ENCODE data around the gene THAP7.

THAP7 gene

DNA sequence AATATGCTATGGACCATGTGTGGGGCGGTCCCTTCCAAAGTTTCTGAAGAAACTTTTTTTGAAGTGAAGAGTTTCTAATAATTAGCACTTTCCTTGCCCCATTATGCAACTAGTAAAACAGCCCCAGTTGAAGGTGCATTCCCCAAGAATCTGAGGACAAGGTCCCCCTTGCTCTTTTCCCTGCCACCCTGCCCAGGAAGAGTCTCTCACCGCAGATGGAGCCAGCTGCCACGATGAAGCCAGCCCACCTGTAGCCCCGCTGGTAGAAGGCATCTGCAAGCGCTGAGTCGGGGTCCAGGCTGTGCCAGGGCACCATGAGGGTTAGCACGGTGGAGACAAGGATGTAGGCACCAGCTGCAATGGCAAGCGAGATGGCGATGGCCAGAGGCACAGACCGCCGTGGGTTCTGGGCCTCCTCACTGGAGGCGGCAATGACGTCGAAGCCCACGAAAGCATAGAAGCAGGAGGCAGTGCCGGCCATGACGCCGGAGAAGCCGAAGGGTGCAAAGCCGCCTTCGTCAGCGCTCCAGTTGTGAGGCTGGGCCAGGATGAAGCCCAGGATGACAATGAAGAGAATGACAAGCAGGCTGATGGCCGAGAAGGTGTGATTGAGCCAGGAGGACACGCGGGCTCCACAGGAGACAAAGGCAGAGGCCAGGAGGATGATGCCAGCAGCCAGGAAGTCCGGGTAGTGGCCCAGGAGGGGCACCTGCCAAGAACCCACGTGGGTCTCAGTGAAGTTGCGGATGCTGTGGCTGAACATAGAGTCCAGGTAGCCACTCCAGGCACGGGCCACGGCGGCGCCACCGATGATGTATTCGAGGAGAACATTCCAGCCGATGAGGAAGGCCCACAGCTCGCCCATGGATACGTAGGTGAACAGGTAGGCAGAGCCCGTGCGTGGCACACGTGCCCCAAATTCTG lies 29.0 kb upstream of the THAP7 start:
- no peak for DNase-seq

GRCh38 chr22:21030032-21030431 lies 28.1 kb upstream of the THAP7 start:
- no peak for DNase-seq

GRCh38 chr22:21029486-21030025 lies 27.6 kb upstream of the THAP7 start:
- DNase-seq: no peak

DNA sequence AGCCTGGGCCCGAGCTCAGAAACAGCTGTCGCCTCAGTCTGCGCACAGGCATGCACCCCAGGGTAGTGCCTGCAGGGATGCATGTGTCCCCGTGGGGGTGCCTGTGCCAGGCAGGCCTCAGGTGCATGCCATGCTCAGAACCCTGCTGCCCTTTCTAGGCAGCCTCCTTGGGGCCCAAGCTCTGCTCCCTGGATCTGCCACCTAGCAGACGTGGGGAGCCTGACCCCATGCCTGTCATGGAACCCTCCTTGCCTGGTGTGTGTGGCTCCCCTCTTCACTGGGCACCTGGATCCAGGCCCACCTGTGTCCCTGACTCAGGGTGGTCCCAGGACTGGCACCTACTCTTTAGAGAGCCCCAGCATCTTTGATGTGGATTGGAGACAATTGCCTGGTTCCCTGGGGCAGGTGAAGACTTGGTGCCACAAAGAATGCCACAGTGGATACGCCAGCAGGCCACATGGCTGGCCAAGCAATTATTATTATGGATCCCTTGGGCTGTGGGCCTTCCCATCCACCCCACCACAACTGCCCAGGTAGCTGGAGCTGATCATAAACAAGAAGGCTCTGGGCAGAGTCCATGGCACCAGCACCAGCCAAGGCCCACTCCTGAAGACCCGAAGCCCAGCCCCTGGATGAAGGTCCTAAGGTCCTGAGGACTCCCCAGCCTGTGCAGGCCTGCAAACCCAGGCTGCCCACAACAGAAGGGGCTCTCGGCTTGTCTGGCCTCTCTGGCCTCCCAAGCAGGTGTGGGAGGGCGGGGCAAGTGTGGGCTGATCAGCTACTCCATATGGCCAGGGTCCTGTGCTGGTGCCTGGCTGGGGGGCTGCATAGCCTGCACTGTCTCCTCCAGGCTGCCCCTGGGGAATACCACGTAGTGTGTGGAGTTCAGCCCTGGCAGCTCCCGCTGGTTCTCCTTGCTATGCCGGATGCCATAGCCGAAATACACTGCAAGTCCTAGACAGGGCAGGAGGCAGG lies 26.6 kb upstream of the THAP7 start:
- DNase-seq: no peak

DNA sequence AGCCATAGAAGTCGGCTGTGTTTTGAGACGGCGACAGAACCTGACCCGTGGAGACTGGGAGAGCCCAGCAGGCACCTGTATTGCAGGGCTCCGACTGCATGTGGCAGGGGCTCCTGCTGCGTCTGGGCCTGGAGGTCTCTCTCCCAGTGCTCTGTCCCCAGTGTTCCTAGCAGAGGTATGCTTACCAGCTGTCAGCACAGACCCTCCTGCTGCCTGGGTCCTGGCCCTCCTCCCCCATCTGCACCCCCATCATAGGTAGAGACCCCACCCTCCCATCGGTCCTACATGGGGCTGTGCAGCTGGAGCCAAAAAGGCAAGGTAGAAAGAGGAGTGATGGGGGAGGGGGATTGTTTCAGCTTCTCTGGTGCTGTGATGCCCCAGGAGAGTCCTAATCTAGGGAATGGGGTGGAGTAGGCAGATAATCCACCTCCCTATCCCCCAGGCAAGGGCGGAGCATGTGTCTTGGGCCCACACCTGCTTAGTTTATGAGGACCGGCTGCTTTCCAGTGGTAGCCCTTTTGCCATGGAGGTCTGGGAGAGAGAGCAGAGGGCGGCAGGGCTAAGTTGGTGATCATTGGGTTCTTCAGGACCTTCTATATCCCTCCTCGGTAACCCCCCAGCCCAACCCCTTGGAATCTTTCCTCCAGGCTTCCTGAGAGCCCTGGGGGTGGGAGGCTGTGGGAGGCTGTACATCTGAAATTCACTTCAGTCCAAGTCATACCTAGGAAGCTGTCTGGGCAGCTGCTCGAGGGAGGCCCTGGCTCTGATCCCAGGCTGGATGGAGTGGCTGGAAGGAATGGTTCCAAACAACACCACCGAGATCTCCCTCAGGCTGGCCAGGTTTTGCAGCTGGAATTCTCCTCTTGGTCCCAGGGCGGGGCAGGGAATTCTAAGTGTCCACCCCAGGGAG lies 25.1 kb upstream of the THAP7 start:
- DNase-seq: no peak

DNA sequence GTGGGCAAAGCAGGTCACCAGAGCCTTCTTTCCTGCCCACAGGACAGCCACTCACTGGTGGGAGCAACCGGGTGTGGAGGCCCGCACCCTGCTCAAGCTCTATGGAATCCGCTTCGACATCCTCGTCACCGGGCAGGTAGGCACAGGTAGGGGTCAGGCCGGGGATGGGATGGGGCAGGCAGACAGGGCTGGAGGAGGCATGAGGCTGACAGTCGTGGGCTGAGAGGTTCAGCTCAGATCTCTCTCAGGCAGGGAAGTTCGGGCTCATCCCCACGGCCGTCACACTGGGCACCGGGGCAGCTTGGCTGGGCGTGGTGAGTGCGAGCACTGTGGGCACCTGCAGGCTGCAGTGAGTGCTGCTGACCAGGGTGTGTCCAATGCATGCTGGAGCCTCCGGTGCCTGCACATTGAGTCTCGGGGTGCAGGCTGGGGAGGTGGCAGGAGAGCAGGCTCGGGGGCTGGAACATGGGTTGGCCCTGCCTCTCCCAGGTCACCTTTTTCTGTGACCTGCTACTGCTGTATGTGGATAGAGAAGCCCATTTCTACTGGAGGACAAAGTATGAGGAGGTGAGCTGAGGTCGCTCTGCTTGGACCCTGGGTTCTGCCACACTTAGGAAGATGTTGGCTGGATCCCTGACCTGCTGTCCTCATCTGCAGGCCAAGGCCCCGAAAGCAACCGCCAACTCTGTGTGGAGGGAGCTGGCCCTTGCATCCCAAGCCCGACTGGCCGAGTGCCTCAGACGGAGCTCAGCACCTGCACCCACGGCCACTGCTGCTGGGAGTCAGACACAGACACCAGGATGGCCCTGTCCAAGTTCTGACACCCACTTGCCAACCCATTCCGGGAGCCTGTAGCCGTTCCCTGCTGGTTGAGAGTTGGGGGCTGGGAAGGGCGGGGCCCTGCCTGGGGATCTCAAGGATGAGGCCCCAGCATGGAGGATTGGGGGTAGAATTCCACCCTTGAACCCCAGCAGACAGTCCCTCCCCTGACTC lies 24.1 kb upstream of the THAP7 start:
- no peak for DNase-seq

DNA sequence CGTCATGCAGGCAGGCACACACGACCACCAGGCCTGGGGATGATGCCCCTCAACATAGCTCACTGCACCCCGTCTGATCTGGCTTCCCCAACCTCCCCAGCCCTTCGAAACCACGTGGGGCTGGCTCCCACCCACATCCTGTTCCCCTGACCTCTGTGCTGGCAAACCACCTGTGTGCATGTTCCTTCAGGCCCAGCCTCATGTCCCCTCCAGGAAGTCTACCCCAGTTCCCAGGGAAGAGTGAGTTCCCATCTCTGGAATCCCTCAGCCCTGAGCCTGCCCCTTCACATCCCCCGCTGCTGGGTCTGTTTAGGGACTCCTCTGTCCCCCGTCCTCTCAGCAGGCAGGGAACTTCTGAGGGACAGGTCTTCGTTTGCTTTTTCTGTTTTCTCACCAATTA lies 23.3 kb upstream of the THAP7 start:
- no peak for DNase-seq

DNA sequence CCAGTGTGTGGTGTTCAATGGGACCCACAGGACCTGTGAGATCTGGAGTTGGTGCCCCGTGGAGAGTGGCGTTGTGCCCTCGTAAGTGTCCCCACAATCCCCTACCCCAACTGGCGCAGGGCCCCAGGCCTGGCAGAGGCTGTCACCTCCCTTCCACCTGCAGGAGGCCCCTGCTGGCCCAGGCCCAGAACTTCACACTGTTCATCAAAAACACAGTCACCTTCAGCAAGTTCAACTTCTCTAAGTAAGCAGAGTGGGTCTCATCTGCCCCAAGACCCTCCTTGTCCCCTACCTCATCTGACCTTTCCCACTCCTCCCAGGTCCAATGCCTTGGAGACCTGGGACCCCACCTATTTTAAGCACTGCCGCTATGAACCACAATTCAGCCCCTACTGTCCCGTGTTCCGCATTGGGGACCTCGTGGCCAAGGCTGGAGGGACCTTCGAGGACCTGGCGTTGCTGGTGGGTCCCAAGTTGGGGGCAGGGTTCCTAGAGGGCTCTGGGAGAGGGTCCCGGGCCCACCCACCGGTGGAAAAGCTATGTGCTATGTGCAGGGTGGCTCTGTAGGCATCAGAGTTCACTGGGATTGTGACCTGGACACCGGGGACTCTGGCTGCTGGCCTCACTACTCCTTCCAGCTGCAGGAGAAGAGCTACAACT lies 21.2 kb upstream of the THAP7 start:
- no peak for DNase-seq

DNA sequence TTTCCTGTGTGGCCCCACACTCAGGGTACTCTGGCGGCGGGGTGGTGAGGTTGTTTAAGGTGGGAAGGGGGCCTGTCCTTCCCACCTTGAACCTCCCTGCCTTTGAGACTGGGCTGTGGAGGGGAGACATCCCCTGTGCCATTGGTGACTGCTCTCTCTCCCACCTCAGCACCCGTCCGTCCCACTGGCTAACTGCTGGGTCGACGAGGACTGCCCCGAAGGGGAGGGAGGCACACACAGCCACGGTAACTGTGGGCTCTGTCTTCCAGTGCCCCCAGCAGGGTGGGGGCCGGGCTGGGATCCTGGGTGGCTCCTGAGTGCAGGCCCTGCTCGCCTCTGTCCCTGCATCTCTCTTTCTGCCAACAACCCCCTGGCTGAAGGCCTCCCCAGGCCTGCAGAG lies 20.6 kb upstream of the THAP7 start:
- DNase-seq: no peak

DNA sequence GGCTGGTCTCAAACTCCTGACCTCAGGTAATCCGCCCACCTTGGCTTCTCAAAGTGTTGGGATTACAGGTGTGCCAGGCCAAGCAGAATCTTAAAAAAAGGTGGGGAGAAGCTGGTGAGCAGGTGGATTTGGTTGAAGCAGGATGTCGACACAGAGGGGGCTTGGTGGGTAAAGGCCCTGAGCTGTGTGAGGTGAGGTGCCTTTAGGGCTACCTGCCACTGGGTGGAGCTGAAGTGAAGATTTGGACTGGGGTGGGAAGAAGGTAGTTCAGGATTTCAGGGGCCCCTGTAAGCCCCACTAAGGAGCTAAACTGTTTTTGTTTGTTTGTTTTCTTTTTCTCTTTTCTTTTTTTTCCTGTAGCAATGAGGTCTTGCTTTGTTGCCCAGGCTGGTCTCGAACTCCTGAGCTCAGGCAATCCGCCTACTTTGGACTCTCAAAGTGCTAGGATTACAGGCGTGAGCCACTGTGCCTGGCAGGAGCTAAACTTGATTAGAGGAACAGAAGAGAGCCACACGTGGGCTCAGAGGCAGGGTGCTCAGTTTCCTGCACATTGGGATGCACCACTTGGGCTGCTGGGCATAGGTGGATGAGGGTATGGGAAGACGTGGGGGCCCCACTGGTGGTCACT lies 19.0 kb upstream of the THAP7 start:
- DNase-seq: no peak

- DNase-seq: no peak
These were observed 16.4 kb upstream of the THAP7 start for GRCh38 chr22:21018314-21018713.

- no peak for DNase-seq
These were observed 14.9 kb upstream of the THAP7 start for GRCh38 chr22:21016644-21017420.

DNA sequence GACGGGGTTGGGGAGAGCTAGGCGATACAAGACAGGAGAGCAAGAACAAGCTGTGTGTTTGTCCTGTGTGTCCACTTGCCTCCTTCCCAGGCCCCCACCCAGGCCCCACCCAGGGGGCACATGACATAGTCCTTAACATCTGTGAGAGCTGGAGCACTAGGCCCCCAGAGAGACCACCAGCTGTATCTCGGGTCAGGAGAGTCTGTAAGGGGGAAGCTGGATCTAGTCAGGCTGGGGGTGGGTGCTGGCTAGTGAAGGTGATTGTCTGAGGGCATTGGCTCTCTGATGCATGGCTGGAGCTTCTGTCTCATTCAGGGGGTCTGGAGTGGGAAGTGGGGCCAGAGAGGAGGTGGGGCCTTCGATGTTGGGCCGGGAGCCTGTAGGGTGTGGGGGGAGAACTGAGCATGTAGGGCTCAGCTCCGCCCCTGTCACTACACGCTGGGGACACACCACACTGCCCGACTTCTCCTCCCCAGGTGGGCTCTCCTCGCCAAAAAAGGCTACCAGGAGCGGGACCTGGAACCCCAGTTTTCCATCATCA lies 13.6 kb upstream of the THAP7 start:
- no peak for DNase-seq

DNA sequence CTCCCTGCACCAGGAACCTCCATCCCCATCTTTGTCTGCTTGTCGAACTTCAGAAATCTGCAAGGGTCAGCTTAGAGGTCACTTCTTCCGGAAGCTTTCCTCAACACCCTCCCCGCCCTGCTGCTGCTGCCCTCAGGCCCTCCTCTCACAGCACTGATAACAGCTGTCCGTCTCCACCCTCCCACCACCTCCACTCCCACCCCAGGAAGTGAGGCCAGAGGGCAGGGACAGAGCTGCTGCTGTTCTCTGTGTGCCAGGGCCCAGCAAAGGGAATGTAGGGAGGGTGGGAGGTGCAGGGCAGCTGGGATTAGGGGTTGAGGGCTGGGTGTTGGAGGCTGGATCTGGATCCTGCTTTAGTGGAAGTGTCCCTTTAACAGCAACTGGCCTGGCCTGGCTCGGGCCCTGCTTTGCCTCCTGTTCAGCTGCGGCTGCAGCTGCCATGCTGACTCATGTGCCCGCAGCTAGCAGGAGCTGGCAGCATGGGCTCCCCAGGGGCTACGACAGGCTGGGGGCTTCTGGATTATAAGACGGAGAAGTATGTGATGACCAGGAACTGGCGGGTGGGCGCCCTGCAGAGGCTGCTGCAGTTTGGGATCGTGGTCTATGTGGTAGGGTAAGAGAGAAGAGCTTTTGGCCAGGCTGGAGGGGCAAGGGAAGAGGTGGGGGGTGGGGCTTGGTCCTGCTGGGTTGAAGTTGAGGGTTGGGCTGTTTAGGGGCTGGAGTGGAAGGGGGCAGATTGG lies 13.0 kb upstream of the THAP7 start, which contains the start of gene P2RX6:
Gene P2RX6, plus strand, starts transcription at position 440 of the 740 bp plus-strand sequence. Its CDS starts 10 bp downstream, at position 450.
- DNase-seq: peak; percentile 17

DNA sequence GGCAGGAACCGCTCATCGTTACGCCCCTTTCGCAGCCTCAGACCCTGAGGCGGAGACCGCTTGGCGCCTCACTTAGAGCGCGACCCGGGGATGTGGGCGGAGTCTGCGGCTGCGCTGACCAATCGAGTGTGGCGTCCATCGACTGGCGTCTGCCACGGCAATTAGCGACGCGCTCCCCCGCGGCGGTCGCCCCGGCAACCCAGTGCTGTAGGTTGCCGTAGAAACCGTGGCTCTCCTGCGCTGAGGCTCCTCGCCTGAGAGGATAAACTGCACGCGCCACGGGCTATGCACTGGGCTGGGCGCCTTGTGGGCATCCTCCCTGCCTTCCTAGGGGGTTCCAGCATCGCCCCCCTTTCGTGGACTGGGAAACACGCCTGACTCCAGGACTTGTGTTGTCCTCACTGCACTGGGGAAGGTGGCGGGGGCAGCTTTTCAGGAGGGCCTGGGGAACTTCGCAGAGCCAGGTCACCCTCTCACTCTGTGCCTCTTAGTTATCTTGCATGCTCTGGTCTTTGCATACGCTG lies 12.3 kb upstream of the THAP7 start:
- peak; percentile 73 for DNase-seq

- DNase-seq: no peak
These were observed 11.8 kb upstream of the THAP7 start for GRCh38 chr22:21013657-21014201.
